ENCODE results near the gene PCNT. TPM values are rescaled to one million over a fixed set of nuclear protein-coding genes. Genes with fewer than 3 reads are reported as not detected.

PCNT gene
- total and polyA plus RNA-seq, 2 of the 8 experiments (the other 6 are each of a cell fraction or from before 2014, with no cell fraction given): 9.9 to 45.1 TPM

GRCh38 chr21:46471514-46471913 lies 147.6 kb downstream of the PCNT start:
- Histone ChIP-seq H3K9me3 (ENCODE audit: insufficient read depth in 2 of 2, low read depth in 1 of 2, low read length in 1 of 2) (no peaks in the 10 kb centered on the region), H3K14ac (ENCODE audit: insufficient read length) (no peak overlapping the region), H4K5ac (ENCODE audit: insufficient read length, low read depth, low read length) (no peak overlapping the region), H3K27me3 (replicated peaks in 1 of 4; ENCODE audit: control insufficient read depth in 3 of 4, extremely low read depth in 1 of 4, insufficient read depth in 3 of 4, low read length in 3 of 4) (no peaks in the 10 kb centered on the region), H3K9ac (replicated peaks in 1 of 4; ENCODE audit: extremely low read depth in 1 of 4, low read depth in 3 of 4, low read length in 3 of 4) (no peak overlapping the region), H4K8ac (ENCODE audit: extremely low read depth, insufficient read depth, low read length) (no peak overlapping the region), H2BK15ac (ENCODE audit: low read length) (no peak overlapping the region), H3K23ac (ENCODE audit: insufficient read length) (no peak overlapping the region), H2BK120ac (replicated peaks; ENCODE audit: low read depth, low read length) (no peak overlapping the region), H2AK5ac (ENCODE audit: low read depth, low read length) (no peak overlapping the region), H3K79me1 (ENCODE audit: low read depth, low read length) (no peaks in the 10 kb centered on the region; the same call in 1 of the 2 replicates), H3K56ac (replicated peaks; ENCODE audit: insufficient read length, low read depth, low read length) (no peak overlapping the region), H2AFZ (ENCODE audit: low read length) (no peak overlapping the region), H4K91ac (replicated peaks; ENCODE audit: insufficient read length, low read length) (no peak overlapping the region), H2BK12ac (ENCODE audit: low read depth, low read length) (no peak overlapping the region), H3K27ac (ENCODE audit: low read depth, low read length) (no peak overlapping the region), H3K4me3 (ENCODE audit: extremely low read depth in 1 of 4, insufficient read depth in 2 of 4, low read depth in 3 of 4, low read length in 4 of 4) (no peak overlapping the region), H2BK5ac (ENCODE audit: low read depth, low read length) (no peak overlapping the region), H3K4ac (replicated peaks; ENCODE audit: insufficient read length, low read depth, low read length) (no peak overlapping the region), H3K4me1 (replicated peaks in 1 of 4; ENCODE audit: control insufficient read depth in 3 of 4, insufficient read depth in 4 of 4, low read length in 3 of 4) (no peaks in the 10 kb centered on the region), H3K18ac (ENCODE audit: extremely low read depth, low read length) (no peak overlapping the region), H3K4me2 (ENCODE audit: insufficient read depth in 1 of 2, low read depth in 2 of 2, low read length in 2 of 2) (no peak overlapping the region), H3K23me2 (ENCODE audit: low read depth, low read length) (no peaks in the 10 kb centered on the region), H4K20me1 (replicated peaks in 1 of 2; ENCODE audit: control insufficient read depth in 1 of 2, insufficient read depth in 2 of 2, low read length in 2 of 2) (peaks cover 0 to 1% of the 10 kb centered on the region in 2 experiments), H2BK20ac (ENCODE audit: low read length) (no peak overlapping the region), H3K36me3 (ENCODE audit: control insufficient read depth in 2 of 4, insufficient read depth in 4 of 4, low read length in 3 of 4) (no peaks in the 10 kb centered on the region), H3K79me2 (ENCODE audit: control insufficient read depth in 1 of 2, insufficient read depth in 2 of 2, low read length in 2 of 2) (no peaks in the 10 kb centered on the region; a peak in 1 of 4 replicates)
- ChIA-PET CTCF (ENCODE audit: partially characterized antibody) (interaction anchor here (1.3 to 2.1 kb wide), 2 partner anchors 9 to 10 kb away, joined by 3 to 5 read pairs; no protein-coding TSS in a partner anchor), POLR2A (ENCODE audit: partially characterized antibody) (interaction anchor here (1.2 to 1.8 kb wide), 2 partner anchors 8 to 12 kb away, joined by 5 to 6 read pairs; no protein-coding TSS in a partner anchor)
- no peak for DNase-seq (ENCODE audit: low read depth in 1 of 2, low spot score in 2 of 2)
- no peak for FAIRE-seq
- WGBS, 2 experiments (ENCODE audit: extremely low coverage in 1 of 2, insufficient coverage in 1 of 2, insufficient read length in 1 of 2, insufficient replicate concordance in 2 of 2, low coverage in 1 of 2, low lambda C conversion rate in 2 of 2, missing lambda C conversion rate in 1 of 2): 91% methylated on average over 1 of the region's 1 CpG; no CpG with 5 or more reads in 1 of the 2 experiments
- TF ChIP-seq CREB1 (IDR thresholded peaks at IDR 0.05) (no peak), ASH2L (IDR thresholded peaks at IDR 0.05; ENCODE audit: low read length) (no peak), RAD21 (IDR thresholded peaks at IDR 0.05 in 1 of 2, conservative IDR thresholded peaks at IDR 0.05 in 1 of 2; ENCODE audit: low read depth in 2 of 2, low read length in 2 of 2) (no peak), CHD1 (IDR thresholded peaks at IDR 0.05; ENCODE audit: low read depth, low read length) (no peak), POLR2A (IDR thresholded peaks at IDR 0.05; ENCODE audit: control extremely low read depth in 1 of 2, low read depth in 2 of 2, low read length in 2 of 2) (no peak), BACH1 (IDR thresholded peaks at IDR 0.05; ENCODE audit: low read length) (no peak), NANOG (IDR thresholded peaks at IDR 0.05; ENCODE audit: insufficient read depth, low read depth, low read length, poor library complexity, severe bottlenecking) (no peak), TAF1 (IDR thresholded peaks at IDR 0.05; ENCODE audit: low read depth, low read length) (no peak), CHD2 (IDR thresholded peaks at IDR 0.05; ENCODE audit: low read length) (no peak), SAP30 (IDR thresholded peaks at IDR 0.05; ENCODE audit: insufficient read depth, insufficient replicate concordance, low read length) (no peak)
